SH-SY5Y (cell line): ENCODE results near the gene SLC41A3.

Experiments used
- GATA2 ChIP-seq: IDR thresholded peaks from 2 replicates; pipeline ENCODE4 v1.6.1; 2011; ENCODE audit warnings: mild to moderate bottlenecking, low read depth, low read length
- GATA3 ChIP-seq: IDR thresholded peaks from 2 replicates; pipeline ENCODE4 v1.6.1; 2011; ENCODE audit warnings: low read depth, mild to moderate bottlenecking, low read length, moderate library complexity

GRCh38 chr3:126004692-126005091, 79.2 kb downstream of the SLC41A3 start:
- TF ChIP-seq GATA2 (no peak), GATA3 (no peak)
